AG04449 (cell line): ENCODE results near the gene PRDM11.

Experiments
- CTCF ChIA-PET: fragments of 350-600 bp; formaldehyde crosslinking; extraction: SDS; loops from one replicate; lab custom pipeline; 2021; ENCODE audit warnings: antibody characterized with exemption; lab: Yijun Ruan, JAX
- POLR2A ChIA-PET: fragments of 400-600, 350-600 bp; formaldehyde crosslinking; extraction: SDS; loops from one replicate; lab custom pipeline; 2020; ENCODE audit warnings: antibody characterized with exemption, inconsistent platforms; lab: Yijun Ruan, JAX
- DNase-seq: peaks from one replicate; pipeline ENCODE4 v3.0.0-alpha.2; 2010; ENCODE audit warnings: low read depth, low spot score
- H3K4me3 ChIP-seq: 2 replicates; pipeline ENCODE4 v1.5.1; 2011; ENCODE audit warnings: low read depth, mild to moderate bottlenecking, control low read depth, low read length
- CTCF ChIP-seq: IDR thresholded peaks from one replicate; pipeline ENCODE4 v1.5.1; 2011; ENCODE audit warnings: mild to moderate bottlenecking, moderate library complexity, low read length, control low read depth, inconsistent platforms; ENCODE audit not compliant: insufficient read depth; ENCODE audit errors: missing control alignments

Gene PRDM11

GRCh38 chr11:45193695-45194094 lies 47.3 kb downstream of the PRDM11 start:
- TF ChIP-seq CTCF = no peak
- CTCF ChIA-PET = interaction anchor here (0.8 to 2.7 kb wide), 5 partner anchors 10 to 88 kb away, joined by 3 to 21 read pairs (median 4); no protein-coding TSS in a partner anchor
- POLR2A ChIA-PET = no interaction called here
- no peak for DNase-seq
- no peak overlapping the region for H3K4me3 ChIP-seq

GRCh38 chr11:45204761-45205160 lies 58.3 kb downstream of the PRDM11 start:
- no peak for TF ChIP-seq CTCF
- DNase-seq = no peak
- no peak overlapping the region for H3K4me3 ChIP-seq
- ChIA-PET POLR2A (no interaction called here), CTCF (interaction anchor here (1.5 kb wide), 1 partner anchor 99 kb away, joined by 3 read pairs; no protein-coding TSS in a partner anchor)

DNA sequence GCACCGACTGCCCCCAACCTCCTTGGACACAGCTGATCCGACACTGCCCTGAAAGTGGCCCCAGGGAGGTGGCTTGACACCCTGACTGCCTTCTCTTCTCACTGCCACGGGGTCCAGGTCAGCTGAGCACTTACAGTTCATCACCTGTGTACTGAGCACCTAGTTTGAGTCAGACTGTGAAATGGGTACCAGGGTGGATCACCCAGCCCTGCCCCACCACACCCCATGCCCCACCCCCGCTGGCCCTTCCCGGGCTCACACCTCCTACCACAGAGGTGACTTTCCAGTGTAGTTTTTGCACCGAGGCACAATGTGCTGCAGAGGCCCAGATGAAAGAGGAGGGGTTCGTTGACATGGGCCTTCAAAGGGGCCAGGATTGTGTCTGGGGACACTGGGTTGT lies 59.5 kb downstream of the PRDM11 start:
- DNase-seq = no peak
- CTCF ChIA-PET = interaction anchor here (0.6 kb wide), 1 partner anchor 27 kb away, joined by 3 read pairs; no protein-coding TSS in a partner anchor
- TF ChIP-seq CTCF = no peak
- no peak overlapping the region for H3K4me3 ChIP-seq
- POLR2A ChIA-PET = no interaction called here

GRCh38 chr11:45208135-45208534 lies 61.7 kb downstream of the PRDM11 start:
- TF ChIP-seq CTCF = no peak
- no peak for DNase-seq
- H3K4me3 ChIP-seq = no peak overlapping the region
- CTCF ChIA-PET = interaction anchor here (2.5 kb wide), 1 partner anchor 26 kb away, joined by 11 read pairs; no protein-coding TSS in a partner anchor
- POLR2A ChIA-PET = no interaction called here

- no peak for DNase-seq
- ChIA-PET CTCF (interaction anchor here (1.1 to 2.5 kb wide), 4 partner anchors 23 to 43 kb away, joined by 3 to 11 read pairs (median 6); no protein-coding TSS in a partner anchor), POLR2A (interaction anchor here (0.6 kb wide), 1 partner anchor 19 kb away, joined by 4 read pairs; no protein-coding TSS in a partner anchor)
- no peak for TF ChIP-seq CTCF
- H3K4me3 ChIP-seq = no peak overlapping the region
Measured at GRCh38 chr11:45209000-45209879, 62.8 kb downstream of the PRDM11 start.
